Coronary artery (tissue), 2 donors: Measurements from ENCODE around the gene SLC16A7.

Experiments
- DNase-seq: peaks from one replicate; pipeline ENCODE4 v3.0.0-alpha.2; 2017; ENCODE audit warnings: low spot score
- H3K27ac ChIP-seq, 2 donors: fragments of 200-600 bp; sonication (generic); one replicate each; pipeline ENCODE4 v1.5.1; 2016 to 2019
- H3K4me3 ChIP-seq: fragments of 200-600 bp; sonication (generic); 2 replicates; pipeline ENCODE4 v1.5.1; 2016; ENCODE audit warnings: mild to moderate bottlenecking, moderate library complexity
- CTCF ChIP-seq: fragments of 200-600 bp; sonication (generic); IDR thresholded peaks from one replicate; pipeline ENCODE4 v1.5.1; 2019; ENCODE audit warnings: antibody characterized with exemption

Gene SLC16A7

GRCh38 chr12:59636945-59637691 lies 41.3 kb downstream of the SLC16A7 start:
- H3K27ac ChIP-seq, result no peak overlapping the region
- no peak for TF ChIP-seq CTCF

GRCh38 chr12:59637692-59638070 lies 41.9 kb downstream of the SLC16A7 start:
- no peak overlapping the region for H3K4me3 ChIP-seq
- DNase-seq, result no peak
- no peak overlapping the region for H3K27ac ChIP-seq
- TF ChIP-seq CTCF, result no peak

More at GRCh38 chr12:59636945-59637691, 41.3 kb downstream of the SLC16A7 start:
- no peak overlapping the region for H3K4me3 ChIP-seq
- no peak for DNase-seq

- H3K27ac ChIP-seq, result no peak overlapping the region
- no peak for TF ChIP-seq CTCF
- H3K4me3 ChIP-seq, result no peak overlapping the region
- no peak for DNase-seq
Measured at GRCh38 chr12:59643550-59643949, 47.7 kb downstream of the SLC16A7 start.

- TF ChIP-seq CTCF, result no peak
- no peak for DNase-seq
- H3K27ac ChIP-seq, result no peak overlapping the region
- H3K4me3 ChIP-seq, result no peak overlapping the region
Measured at GRCh38 chr12:59645242-59645641, 49.4 kb downstream of the SLC16A7 start.

- H3K27ac ChIP-seq, result no peak overlapping the region
- H3K4me3 ChIP-seq, result no peak overlapping the region
- TF ChIP-seq CTCF, result no peak
- no peak for DNase-seq
Measured at GRCh38 chr12:59646636-59647035, 50.8 kb downstream of the SLC16A7 start.

GRCh38 chr12:59649203-59649602 lies 53.4 kb downstream of the SLC16A7 start:
- Histone ChIP-seq H3K27ac (no peak overlapping the region), H3K4me3 (no peak overlapping the region)
- DNase-seq, result no peak
- no peak for TF ChIP-seq CTCF

- DNase-seq, result no peak
- TF ChIP-seq CTCF, result no peak
- Histone ChIP-seq H3K4me3 (no peak overlapping the region), H3K27ac (peak overlapping the region in 1 of 2 donors; percentile 4)
Measured at GRCh38 chr12:59650588-59651228, 54.9 kb downstream of the SLC16A7 start.
